GM12878 (cell line): Measurements from ENCODE around the gene CISTR.

Source experiments
- ASH2L ChIP-seq: fragments of 300-600, 200-600 bp; sonication (generic); IDR thresholded peaks from 2 replicates; pipeline ENCODE4 v1.6.1; 2017; ENCODE audit warnings: low read depth, mild to moderate bottlenecking, borderline replicate concordance
- ATF3 ChIP-seq: IDR thresholded peaks from 2 replicates; pipeline ENCODE4 v1.6.1; 2011; ENCODE audit warnings: low read depth, mild to moderate bottlenecking, low read length, moderate library complexity, borderline replicate concordance; ENCODE audit errors: extremely low read depth
- BCL3 ChIP-seq: IDR thresholded peaks from 2 replicates; pipeline ENCODE4 v1.6.1; 2011; ENCODE audit warnings: borderline replicate concordance, low read depth, mild to moderate bottlenecking, moderate library complexity, low read length; ENCODE audit not compliant: insufficient read depth, poor library complexity, severe bottlenecking
- CHD2 ChIP-seq: IDR thresholded peaks from 2 replicates; pipeline ENCODE4 v1.6.1; 2011; ENCODE audit warnings: low read depth, low read length, improper control_type of control experiment, borderline replicate concordance
- CTCF ChIP-seq, 3 experiments: IDR thresholded peaks in 2 of 3; conservative IDR thresholded peaks in 1 of 3; 2 replicates each; pipeline ENCODE4 v1.5.1; 2011; ENCODE audit warnings: low read depth in 3 of 3, low read length in 3 of 3, mild to moderate bottlenecking in 3 of 3, control low read depth in 2 of 3, moderate library complexity in 2 of 3, inconsistent platforms in 1 of 3, mixed read lengths in 1 of 3; ENCODE audit not compliant: control insufficient read depth in 2 of 3, insufficient read depth in 1 of 3; ENCODE audit errors: extremely low read depth in 1 of 3
- E2F4 ChIP-seq: IDR thresholded peaks from 2 replicates; pipeline ENCODE4 v1.6.1; 2012; ENCODE audit warnings: low read depth, low read length, improper control_type of control experiment
- EP300 ChIP-seq, 2 experiments: fragments of 150-350 bp in 1 of 2; IDR thresholded peaks; 2 replicates each; pipeline ENCODE4 v1.6.1; 2011 to 2012; ENCODE audit warnings: low read depth in 2 of 2, low read length in 2 of 2, borderline replicate concordance in 1 of 2, improper control_type of control experiment in 1 of 2, inconsistent platforms in 1 of 2; ENCODE audit not compliant: control insufficient read depth in 1 of 2
- FOXM1 ChIP-seq: IDR thresholded peaks from 2 replicates; pipeline ENCODE4 v1.6.1; 2012; ENCODE audit warnings: low read depth, mild to moderate bottlenecking, inconsistent platforms, low read length, moderate library complexity
- HDGF ChIP-seq: fragments of 450-650 bp; IDR thresholded peaks from 2 replicates; pipeline ENCODE4 v1.6.1; 2016; ENCODE audit warnings: antibody characterized with exemption
- MTA3 ChIP-seq: IDR thresholded peaks from 2 replicates; pipeline ENCODE4 v1.6.1; 2012; ENCODE audit warnings: low read length, inconsistent platforms, borderline replicate concordance
- POLR2A ChIP-seq: IDR thresholded peaks from 2 replicates; pipeline ENCODE4 v1.6.1; 2011; ENCODE audit warnings: low read depth, mild to moderate bottlenecking, low read length
- USF2 ChIP-seq: IDR thresholded peaks from 2 replicates; pipeline ENCODE4 v1.6.1; 2011; ENCODE audit warnings: low read depth, low read length, improper control_type of control experiment, borderline replicate concordance
- ZNF622 ChIP-seq: fragments of 450-650 bp; IDR thresholded peaks from 2 replicates; pipeline ENCODE4 v1.6.1; 2017; ENCODE audit warnings: mild to moderate bottlenecking, inconsistent platforms

- no peak for TF ChIP-seq USF2
- TF ChIP-seq CTCF (IDR thresholded peaks at IDR 0.05 in 2 of 3, conservative IDR thresholded peaks at IDR 0.05 in 1 of 3; ENCODE audit: control insufficient read depth in 2 of 3, extremely low read depth in 1 of 3, insufficient read depth in 1 of 3, low read depth in 3 of 3, low read length in 3 of 3): no peak
- TF ChIP-seq HDGF: peak; percentile 94
- no peak for TF ChIP-seq POLR2A
- TF ChIP-seq ASH2L: no peak
- peak in 1 of 2 experiments; percentile 38; a peak in 3 of 4 replicates for TF ChIP-seq EP300 (IDR thresholded peaks at IDR 0.05; ENCODE audit: borderline replicate concordance in 1 of 2, control insufficient read depth in 1 of 2, low read depth in 2 of 2, low read length in 2 of 2)
- TF ChIP-seq ZNF622: no peak
- TF ChIP-seq FOXM1: no peak
- TF ChIP-seq CHD2: no peak
- no peak for TF ChIP-seq MTA3
- no peak for TF ChIP-seq ATF3
- TF ChIP-seq BCL3: no peak
- 0 out of 2 replicates have a peak, but pooled peaks have one; percentile 28 for TF ChIP-seq E2F4
These were observed 905 bp downstream of the CISTR start for GRCh38 chr12:53750812-53751335.
